ENCODE results near the gene SBF2. TPM values are rescaled to one million over a fixed set of nuclear protein-coding genes. Genes with fewer than 3 reads are reported as not detected.

The SBF2 gene
- total RNA-seq, 5 donors from 2014 or later (not counting 1 experiment from before 2014, with no cell fraction given): 9.5 to 23.5 (median 13.0) TPM

DNA sequence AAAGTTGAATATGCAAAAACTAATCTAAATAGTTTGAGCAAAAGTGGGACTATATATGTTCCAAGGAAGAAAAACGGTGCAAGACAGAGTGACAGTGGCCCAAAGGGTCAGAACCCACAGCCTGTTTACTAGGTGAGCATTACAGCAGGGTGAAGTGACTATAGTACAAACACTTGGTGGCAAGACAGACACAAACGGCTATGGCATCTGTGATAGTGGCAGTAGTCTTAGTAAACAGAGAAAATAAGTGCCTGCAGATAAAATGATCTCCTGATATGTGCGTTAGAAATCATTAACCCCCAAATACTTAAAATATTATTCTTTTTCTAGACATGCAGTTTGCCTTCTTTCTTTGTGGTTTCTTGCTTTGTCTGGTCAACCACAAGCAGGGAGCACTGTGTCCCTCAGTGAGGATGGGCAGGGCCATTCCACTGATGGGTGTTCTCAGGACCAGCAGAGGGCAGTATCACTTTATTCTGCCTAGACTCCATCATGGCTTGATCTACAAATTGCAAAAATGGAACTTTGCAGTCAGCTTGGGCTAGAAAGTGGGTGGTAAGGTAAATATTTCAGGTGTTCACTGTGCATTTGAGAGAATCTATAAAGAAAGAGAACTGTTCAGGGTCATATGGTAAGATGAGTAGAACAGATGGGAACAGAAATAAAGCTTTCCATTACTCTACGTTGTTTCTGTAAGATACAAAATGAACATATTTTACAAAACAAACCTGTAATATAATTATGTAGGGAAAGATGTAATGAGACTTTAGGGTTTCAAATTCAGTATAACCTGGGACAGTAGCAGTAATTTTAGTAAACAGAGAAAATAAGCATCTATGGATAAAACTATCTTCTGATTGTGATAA, 431.9 kb downstream of the SBF2 start:
- Histone ChIP-seq H3K4me3 (ENCODE audit: control insufficient read depth in 1 of 2, extremely low read depth in 1 of 2, low read length in 1 of 2) (no peak overlapping the region), H3K9me3 (no peaks in the 10 kb centered on the region), H3K27ac (ENCODE audit: low read length) (no peak overlapping the region), H3K27me3 (replicated peaks in 1 of 2; ENCODE audit: control insufficient read depth in 2 of 2, extremely low read depth in 1 of 2, insufficient read depth in 2 of 2, low read length in 1 of 2) (no peaks in the 10 kb centered on the region), H3K4me1 (ENCODE audit: control insufficient read depth in 1 of 2, extremely low read depth in 1 of 2, insufficient read depth in 2 of 2, low read length in 2 of 2) (peaks cover 2 to 17% of the 10 kb centered on the region in 2 experiments), H3K36me3 (ENCODE audit: control insufficient read depth in 2 of 2, extremely low read depth in 1 of 2, insufficient read depth in 1 of 2, low read length in 1 of 2) (no peaks in the 10 kb centered on the region)
- H3K9me3 Mint-ChIP-seq: no peaks in the 10 kb centered on the region
- no peak overlapping the region for H3K27ac Mint-ChIP-seq
- POLR2A ChIA-PET: no interaction called here
- CTCF ChIA-PET: interaction anchor here in 1 of 2 donors (0.8 to 1.3 kb wide), 2 partner anchors 445 to 464 kb away, joined by 4 read pairs; no protein-coding TSS in a partner anchor
- H3K4me3 Mint-ChIP-seq: no peak overlapping the region
- H3K27me3 Mint-ChIP-seq: no peaks in the 10 kb centered on the region
- no peaks in the 10 kb centered on the region for H3K36me3 Mint-ChIP-seq
- peak in 28 of 35 experiments; percentile 1 to 66 (median 14) for DNase-seq
- peaks cover 29 to 31% (median 30%) of the 10 kb centered on the region in 3 donors for H3K4me1 Mint-ChIP-seq
- ATAC-seq (replicated peaks in 1 of 4): peak; percentile 68 to 75 (median 73)
- 63% methylated on average over 1 of the region's 4 CpGs for whole genome bisulfite sequencing (ENCODE audit: insufficient coverage)

DNA sequence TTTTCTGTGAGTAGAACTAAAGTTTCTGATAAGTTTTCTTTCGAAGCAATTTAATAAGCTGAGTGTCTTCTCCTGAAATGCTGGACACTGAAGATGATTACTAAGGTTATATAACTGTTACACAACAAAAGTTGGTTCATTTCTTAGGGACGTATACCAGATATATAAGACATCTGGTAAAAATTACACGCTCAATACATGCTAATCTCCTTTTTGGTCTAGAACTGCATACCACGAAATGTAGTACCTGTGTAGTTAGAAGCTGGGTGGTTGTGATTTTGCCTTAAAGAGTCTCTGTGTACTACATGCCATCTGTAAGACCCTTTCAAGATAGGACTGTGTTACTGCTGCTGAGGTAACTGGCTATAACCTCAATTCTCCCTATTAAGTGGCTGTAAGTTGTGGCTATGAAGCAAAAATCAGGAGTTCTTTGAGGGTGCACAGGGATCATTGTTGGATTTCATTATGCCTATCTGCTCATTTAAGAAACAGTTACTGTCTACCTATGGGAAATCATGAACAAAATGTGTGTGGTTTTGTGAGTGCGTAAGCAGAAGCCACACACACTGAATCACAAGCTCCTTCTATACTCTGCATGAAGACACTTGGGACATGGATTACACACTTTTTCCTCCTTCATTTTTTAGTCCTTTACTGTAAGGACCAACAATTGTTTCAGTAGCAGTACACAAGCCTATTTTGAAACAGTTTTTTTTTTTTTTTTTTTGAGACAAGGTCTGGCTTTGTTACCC, 434.3 kb downstream of the SBF2 start:
- Histone ChIP-seq H3K27me3 (replicated peaks in 1 of 2; ENCODE audit: control insufficient read depth in 2 of 2, extremely low read depth in 1 of 2, insufficient read depth in 2 of 2, low read length in 1 of 2) (no peaks in the 10 kb centered on the region), H3K36me3 (ENCODE audit: control insufficient read depth in 2 of 2, extremely low read depth in 1 of 2, insufficient read depth in 1 of 2, low read length in 1 of 2) (peaks cover 0 to 11% of the 10 kb centered on the region in 2 donors), H3K4me1 (ENCODE audit: control insufficient read depth in 1 of 2, extremely low read depth in 1 of 2, insufficient read depth in 2 of 2, low read length in 2 of 2) (peaks cover 2 to 17% of the 10 kb centered on the region in 2 experiments), H3K27ac (ENCODE audit: low read length) (no peak overlapping the region), H3K4me3 (ENCODE audit: control insufficient read depth in 1 of 2, extremely low read depth in 1 of 2, low read length in 1 of 2) (no peak overlapping the region), H3K9me3 (no peaks in the 10 kb centered on the region)
- Mint-ChIP-seq H3K36me3 (no peaks in the 10 kb centered on the region), H3K27ac (peak overlapping the region in 1 of 2 donors; percentile 60), H3K4me3 (no peak overlapping the region), H3K27me3 (no peaks in the 10 kb centered on the region), H3K4me1 (peaks cover 29 to 31% (median 30%) of the 10 kb centered on the region in 3 donors), H3K9me3 (no peaks in the 10 kb centered on the region)
- CTCF ChIA-PET: no interaction called here
- POLR2A ChIA-PET: no interaction called here
- no peak for DNase-seq
- no CpG with 5 or more reads among the region's 5 CpGs for WGBS (ENCODE audit: insufficient coverage)
- ATAC-seq (replicated peaks in 1 of 4): peak in 2 of 4 experiments; percentile 12 to 67

DNA sequence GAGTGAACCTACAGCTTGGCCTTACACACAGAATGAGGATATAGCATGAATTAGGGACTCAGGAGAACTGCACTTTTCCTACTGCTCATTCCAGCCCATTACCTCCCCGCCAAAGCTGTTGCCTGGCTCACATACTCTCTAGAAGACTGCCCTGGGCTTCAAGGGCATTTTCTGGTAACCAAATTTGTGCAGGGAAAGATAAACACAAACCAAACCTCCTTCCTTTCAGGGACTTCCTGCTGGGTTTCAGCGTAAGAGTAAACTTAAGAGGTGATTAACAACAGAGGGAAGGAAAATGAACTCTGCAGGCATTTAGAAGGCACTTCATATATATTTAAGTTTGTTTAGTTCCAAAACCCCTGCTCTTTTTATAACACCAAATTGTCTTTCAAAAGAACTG, 435.2 kb downstream of the SBF2 start:
- H3K36me3 Mint-ChIP-seq: no peaks in the 10 kb centered on the region

DNA sequence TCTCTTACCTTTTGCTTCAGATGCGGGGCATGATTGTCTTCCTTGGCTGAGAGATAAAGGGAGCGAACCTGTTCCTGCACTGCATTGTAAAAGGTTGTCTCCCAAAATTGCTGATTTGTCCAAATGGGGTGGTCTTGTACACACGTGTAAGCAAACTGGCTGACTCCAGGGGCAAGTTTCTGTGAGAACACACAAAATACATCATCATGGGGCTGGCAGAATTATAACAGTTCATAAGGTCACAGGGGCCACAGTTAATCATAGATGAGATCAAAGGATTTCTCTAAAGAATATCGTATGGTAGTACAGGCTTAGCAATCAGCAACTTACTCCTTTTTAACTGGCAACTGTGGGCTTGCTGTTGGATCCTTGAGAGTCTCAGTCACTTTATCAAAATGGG, 435.8 kb downstream of the SBF2 start:
- H3K27ac ChIP-seq (ENCODE audit: low read length): no peak overlapping the region
- POLR2A ChIA-PET: no interaction called here

More for the DNA sequence above, 435.2 kb downstream of the SBF2 start:
- ChIA-PET CTCF (interaction anchor here in 1 of 2 donors (0.5 kb wide), 1 partner anchor 35 kb away, joined by 4 read pairs; no protein-coding TSS in a partner anchor), POLR2A (no interaction called here)
- Histone ChIP-seq H3K27ac (ENCODE audit: low read length) (no peak overlapping the region), H3K36me3 (ENCODE audit: control insufficient read depth in 2 of 2, extremely low read depth in 1 of 2, insufficient read depth in 1 of 2, low read length in 1 of 2) (peaks cover 0 to 12% of the 10 kb centered on the region in 2 donors), H3K9me3 (no peaks in the 10 kb centered on the region), H3K4me1 (ENCODE audit: control insufficient read depth in 1 of 2, extremely low read depth in 1 of 2, insufficient read depth in 2 of 2, low read length in 2 of 2) (peaks cover 2 to 17% of the 10 kb centered on the region in 2 experiments), H3K4me3 (ENCODE audit: control insufficient read depth in 1 of 2, extremely low read depth in 1 of 2, low read length in 1 of 2) (no peak overlapping the region), H3K27me3 (replicated peaks in 1 of 2; ENCODE audit: control insufficient read depth in 2 of 2, extremely low read depth in 1 of 2, insufficient read depth in 2 of 2, low read length in 1 of 2) (no peaks in the 10 kb centered on the region)
- Mint-ChIP-seq H3K4me3 (peak overlapping the region in 1 of 3 donors; percentile 45), H3K27ac (peak overlapping the region; percentile 68 to 79), H3K27me3 (no peaks in the 10 kb centered on the region), H3K4me1 (peaks cover 29 to 31% (median 30%) of the 10 kb centered on the region in 3 donors), H3K9me3 (no peaks in the 10 kb centered on the region)
- DNase-seq: no peak
- peak in 3 of 4 experiments; percentile 29 to 46 (median 45) for ATAC-seq (replicated peaks in 1 of 4)
- 43% methylated on average over 1 of the region's 2 CpGs for WGBS (ENCODE audit: insufficient coverage)

DNA sequence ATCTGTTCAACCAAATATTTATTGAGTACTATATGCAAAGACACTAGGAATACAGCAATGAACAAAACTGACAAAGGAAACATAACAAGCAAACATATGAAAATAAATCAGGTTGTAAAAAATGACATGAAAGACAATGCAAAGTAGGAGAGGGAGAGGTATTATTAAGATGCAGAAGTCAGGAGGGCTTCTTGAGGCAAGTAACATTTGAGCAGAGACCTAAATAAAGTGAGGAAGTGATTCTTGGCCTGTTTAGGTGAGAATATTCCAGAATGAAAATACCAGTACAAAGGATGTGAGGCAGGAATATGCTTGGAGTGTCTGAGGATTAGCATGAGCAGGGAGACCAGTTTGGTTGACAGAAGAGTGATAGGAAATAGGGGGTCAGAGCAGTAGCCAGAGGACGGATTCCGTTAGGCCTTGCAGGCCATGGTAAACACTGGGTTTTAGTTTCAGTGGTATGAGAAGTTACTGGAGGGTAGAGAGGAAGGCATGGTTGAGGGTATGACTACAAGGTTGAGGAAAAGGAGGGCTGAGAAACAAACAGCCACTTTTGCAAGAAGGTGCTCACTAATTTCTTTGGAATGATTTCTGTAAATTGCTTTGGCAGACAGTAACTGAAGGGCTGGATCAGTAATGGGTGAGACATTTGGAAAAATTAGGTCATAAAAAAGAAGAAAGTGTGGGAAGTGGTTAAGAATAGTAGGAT, 438.3 kb downstream of the SBF2 start:
- H3K27ac Mint-ChIP-seq: no peak overlapping the region
- ATAC-seq (replicated peaks in 1 of 4): no peak
- H3K27me3 Mint-ChIP-seq: no peaks in the 10 kb centered on the region
- WGBS (ENCODE audit: insufficient coverage): 85% methylated on average over 2 of the region's 2 CpGs
- no peaks in the 10 kb centered on the region for H3K9me3 Mint-ChIP-seq
- H3K4me1 ChIP-seq (ENCODE audit: control insufficient read depth in 1 of 2, extremely low read depth in 1 of 2, insufficient read depth in 2 of 2, low read length in 2 of 2): peaks cover 2 to 17% of the 10 kb centered on the region in 2 experiments
- no peak overlapping the region for H3K27ac ChIP-seq (ENCODE audit: low read length)
- H3K4me3 Mint-ChIP-seq: no peak overlapping the region
- no peaks in the 10 kb centered on the region for H3K27me3 ChIP-seq (replicated peaks in 1 of 2; ENCODE audit: control insufficient read depth in 2 of 2, extremely low read depth in 1 of 2, insufficient read depth in 2 of 2, low read length in 1 of 2)
- H3K4me1 Mint-ChIP-seq: peaks cover 23 to 25% (median 23%) of the 10 kb centered on the region in 3 donors
- POLR2A ChIA-PET: interaction anchor here in 1 of 2 donors (0.7 kb wide), 1 partner anchor 12 kb away, joined by 3 read pairs; no protein-coding TSS in a partner anchor
- H3K4me3 ChIP-seq (ENCODE audit: control insufficient read depth in 1 of 2, extremely low read depth in 1 of 2, low read length in 1 of 2): no peak overlapping the region
- peaks cover 13% of the 10 kb centered on the region for H3K36me3 Mint-ChIP-seq
- H3K9me3 ChIP-seq: no peaks in the 10 kb centered on the region
- CTCF ChIA-PET: interaction anchor here (0.7 kb wide), 3 partner anchors 14 to 799 kb away, joined by 4 to 6 read pairs (median 5); no protein-coding TSS in a partner anchor
- DNase-seq: no peak
- peaks cover 0 to 12% of the 10 kb centered on the region in 2 donors for H3K36me3 ChIP-seq (ENCODE audit: control insufficient read depth in 2 of 2, extremely low read depth in 1 of 2, insufficient read depth in 1 of 2, low read length in 1 of 2)

More for the DNA sequence above, 435.8 kb downstream of the SBF2 start:
- H3K36me3 Mint-ChIP-seq: peaks cover 4% of the 10 kb centered on the region
- H3K9me3 ChIP-seq: no peaks in the 10 kb centered on the region
- H3K4me3 ChIP-seq (ENCODE audit: control insufficient read depth in 1 of 2, extremely low read depth in 1 of 2, low read length in 1 of 2): no peak overlapping the region
- H3K9me3 Mint-ChIP-seq: no peaks in the 10 kb centered on the region
- DNase-seq: no peak
- no peaks in the 10 kb centered on the region for H3K27me3 ChIP-seq (replicated peaks in 1 of 2; ENCODE audit: control insufficient read depth in 2 of 2, extremely low read depth in 1 of 2, insufficient read depth in 2 of 2, low read length in 1 of 2)
- H3K4me1 Mint-ChIP-seq: peaks cover 29 to 31% (median 30%) of the 10 kb centered on the region in 3 donors
- peak overlapping the region in 1 of 2 donors; percentile 7 for H3K27ac Mint-ChIP-seq
- no peaks in the 10 kb centered on the region for H3K27me3 Mint-ChIP-seq
- ATAC-seq (replicated peaks in 1 of 4): no peak
- peaks cover 0 to 12% of the 10 kb centered on the region in 2 donors for H3K36me3 ChIP-seq (ENCODE audit: control insufficient read depth in 2 of 2, extremely low read depth in 1 of 2, insufficient read depth in 1 of 2, low read length in 1 of 2)
- peaks cover 2 to 17% of the 10 kb centered on the region in 2 experiments for H3K4me1 ChIP-seq (ENCODE audit: control insufficient read depth in 1 of 2, extremely low read depth in 1 of 2, insufficient read depth in 2 of 2, low read length in 2 of 2)
- peak overlapping the region in 1 of 3 donors; percentile 45 for H3K4me3 Mint-ChIP-seq
- CTCF ChIA-PET: interaction anchor here in 1 of 2 donors (0.5 kb wide), 1 partner anchor 35 kb away, joined by 4 read pairs; no protein-coding TSS in a partner anchor
- whole genome bisulfite sequencing (ENCODE audit: insufficient coverage): 100% methylated on average over 1 of the region's 4 CpGs
